ENCODE data around the gene FSTL5.
"Not testable (repeated sequence)": the region's sequence is repeated elsewhere in the genome, so short reads cannot be mapped to it uniquely, and the experiment has no call there.

FSTL5 gene

DNA sequence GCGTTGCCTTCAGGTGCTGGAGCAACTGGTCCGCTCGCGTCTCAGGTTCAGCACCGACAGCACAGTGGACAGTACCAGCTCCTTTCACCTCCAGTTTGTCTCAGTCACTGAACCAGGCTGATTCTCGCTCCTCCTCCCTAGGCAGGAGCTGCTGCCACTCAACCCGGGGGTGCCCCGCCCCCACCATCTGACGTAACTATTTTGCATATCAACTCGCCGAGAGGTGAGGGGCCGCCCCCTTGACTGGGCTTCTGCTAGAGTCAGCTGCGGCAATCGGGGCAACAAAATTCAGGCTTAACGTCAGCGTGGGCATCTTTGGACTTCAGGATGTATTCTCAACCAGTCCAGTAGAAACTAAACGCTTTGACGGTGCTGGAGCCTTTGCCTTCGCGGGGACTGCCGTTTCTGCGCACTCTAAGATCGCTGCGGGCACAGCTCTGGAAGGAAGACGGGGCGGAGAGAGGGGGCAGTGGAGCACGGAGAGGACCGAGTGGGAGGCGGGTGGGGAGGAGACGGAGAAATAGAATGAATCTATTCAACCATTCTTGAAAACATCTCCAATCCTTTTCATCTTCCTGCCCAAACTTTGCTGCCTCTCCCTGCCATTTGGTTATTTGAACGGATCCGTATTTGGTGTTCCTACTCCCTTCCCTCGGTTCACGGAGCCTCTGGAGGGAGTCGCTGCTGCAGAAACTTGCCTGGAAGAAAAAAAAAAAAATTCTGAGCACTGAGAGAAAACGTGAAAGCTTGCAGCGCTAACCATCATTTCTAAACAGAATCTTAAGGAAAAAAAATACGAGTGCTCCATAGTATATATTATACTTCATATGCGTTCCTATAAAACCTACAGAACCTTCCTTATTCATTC, at the start of gene FSTL5:
Gene FSTL5, minus strand, starts transcription at position 109 of the 868 bp plus-strand sequence. CDS start 52,604 bp downstream, outside the sequence.
- FAIRE-seq, result no peak

DNA sequence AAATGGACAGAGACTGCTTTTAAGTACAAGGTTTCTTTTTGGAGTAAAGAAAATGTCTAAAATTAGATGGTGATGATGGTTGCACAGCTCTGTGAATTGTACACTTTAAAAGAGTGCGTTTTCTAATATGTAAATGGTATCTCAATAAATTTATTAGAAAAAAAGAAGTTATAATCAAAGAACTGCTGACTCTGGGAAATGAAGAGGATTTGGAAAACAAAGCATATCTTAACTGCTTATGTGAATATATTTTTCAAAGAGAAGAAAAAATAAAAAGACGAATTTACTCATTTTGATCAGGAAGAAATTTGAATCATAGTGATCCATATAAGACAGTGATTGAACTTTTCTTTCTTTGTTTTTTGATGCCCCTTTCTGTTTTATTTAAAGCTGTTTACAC, 45.9 kb upstream of the FSTL5 start:
- no peak for FAIRE-seq

DNA sequence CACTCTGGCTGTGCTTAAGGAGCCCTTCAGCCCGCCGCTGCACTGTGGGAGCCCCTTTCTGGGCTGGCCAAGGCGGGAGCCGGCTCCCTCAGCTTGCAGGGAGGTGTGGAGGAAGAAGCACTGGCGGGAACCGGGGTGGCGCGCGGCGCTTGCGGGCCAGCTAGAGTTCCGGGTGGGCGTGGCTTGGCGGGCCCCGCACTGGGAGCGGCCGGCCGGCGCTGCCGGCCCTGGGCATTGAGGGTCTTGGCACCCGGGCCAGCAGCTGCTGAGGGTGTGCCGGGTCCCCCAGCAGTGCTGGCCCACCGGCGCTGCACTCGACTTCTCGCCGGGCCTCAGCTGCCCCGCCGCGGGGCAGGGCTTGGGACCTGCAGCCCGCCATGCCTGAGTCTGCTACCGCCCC, 39.7 kb upstream of the FSTL5 start:
- FAIRE-seq, result not testable (repeated sequence)

DNA sequence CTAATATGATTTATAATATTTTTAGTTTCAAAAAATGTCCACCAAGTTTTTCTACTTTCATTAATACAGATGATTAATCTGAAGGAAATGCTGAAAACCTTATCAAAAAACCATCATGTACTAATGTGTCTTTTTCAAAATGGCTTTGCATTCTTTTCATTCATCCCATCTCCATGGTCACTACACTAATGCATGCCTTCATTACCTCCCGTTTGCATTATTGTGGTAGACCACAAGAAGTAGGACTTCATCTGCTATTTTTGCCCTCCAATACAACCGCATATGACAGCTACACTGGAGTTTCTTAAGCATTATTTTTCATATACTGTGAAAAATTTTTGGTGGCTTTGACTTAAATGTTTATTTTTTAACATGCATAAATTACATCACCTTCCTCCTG, 37.9 kb upstream of the FSTL5 start:
- no peak for FAIRE-seq

DNA sequence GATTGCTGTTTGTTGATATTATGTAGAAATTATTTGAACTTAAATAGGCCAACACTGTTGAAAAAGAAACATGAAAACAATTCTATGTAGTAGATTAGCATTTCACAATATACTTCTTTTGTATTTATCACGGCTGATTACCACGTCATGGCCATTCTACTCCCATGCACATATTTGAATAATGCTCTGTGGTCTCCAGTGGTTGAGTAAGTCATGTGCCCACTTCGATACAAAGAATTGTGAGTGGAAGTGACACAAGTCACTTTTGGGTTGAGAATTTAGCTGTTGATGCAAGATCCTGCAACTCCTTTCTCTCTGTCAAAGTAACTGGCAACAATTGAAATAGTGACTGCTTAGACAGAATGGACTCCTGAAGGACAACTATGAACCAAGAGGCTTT, 6.7 kb upstream of the FSTL5 start:
- FAIRE-seq, result no peak

DNA sequence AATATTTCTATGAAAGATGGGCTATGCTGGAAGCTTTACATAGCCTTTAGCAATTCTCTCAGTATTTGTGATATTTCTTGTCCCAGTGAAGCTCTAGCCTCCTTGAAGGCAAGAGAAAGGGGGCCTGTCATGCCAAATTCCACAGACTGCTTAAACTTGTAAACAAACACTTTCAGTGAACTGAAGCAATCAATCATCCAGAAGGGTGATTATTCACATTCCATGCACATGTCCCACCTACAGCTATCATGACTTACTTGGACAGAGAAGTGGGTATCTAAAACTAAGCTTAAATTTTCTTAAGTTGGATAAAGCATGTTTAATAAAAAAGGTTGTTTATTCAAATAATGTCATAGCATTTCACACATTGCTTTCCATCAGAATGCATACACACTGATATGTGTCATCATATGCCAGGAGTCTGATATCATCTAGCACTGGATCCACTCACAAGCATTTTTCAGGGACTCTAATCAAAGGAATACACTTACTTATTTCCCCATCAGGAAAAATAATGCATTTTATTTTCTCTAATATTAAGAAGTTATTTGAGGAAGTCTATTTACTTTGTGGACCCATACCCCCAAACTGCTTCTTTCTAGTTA, 1.2 kb upstream of the FSTL5 start:
- FAIRE-seq, result no peak

DNA sequence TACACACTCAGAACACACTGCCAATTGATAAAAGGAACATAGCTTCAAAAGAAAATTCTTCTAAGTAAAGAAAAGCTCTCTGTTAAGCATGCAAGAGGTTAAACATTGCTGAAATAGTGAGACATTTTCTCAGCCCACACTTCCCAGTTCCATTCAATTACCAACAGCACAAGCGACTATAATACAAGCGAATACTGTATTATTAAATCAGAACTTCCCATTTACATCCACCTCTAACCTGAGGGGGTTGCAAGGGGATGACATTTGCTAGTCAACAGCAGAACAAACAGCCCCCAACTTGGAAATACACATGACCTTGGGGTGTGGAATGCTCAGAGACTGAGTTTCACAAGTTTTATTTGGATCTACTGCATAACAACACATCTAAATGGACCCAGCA, 1.1 kb downstream of the FSTL5 start:
- FAIRE-seq, result no peak

DNA sequence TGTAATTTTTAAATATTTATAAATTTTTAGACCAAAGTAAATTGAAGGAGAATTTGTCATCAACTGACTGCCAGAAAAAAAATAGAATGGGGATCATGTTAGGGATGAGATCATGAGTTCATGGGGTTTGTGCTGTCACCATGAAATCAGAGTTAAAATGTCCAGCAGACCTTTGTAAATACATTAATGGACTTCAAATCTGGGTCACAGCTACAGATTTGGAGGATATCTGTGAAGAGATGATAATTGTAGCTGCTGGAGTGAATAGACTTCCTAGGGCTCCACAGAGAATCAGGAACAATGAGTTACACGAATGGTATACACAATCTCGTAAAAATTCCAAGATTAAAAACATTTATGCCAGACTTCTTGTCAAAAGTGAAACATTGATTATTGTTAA, 6.6 kb downstream of the FSTL5 start:
- peak; percentile 90 for FAIRE-seq

DNA sequence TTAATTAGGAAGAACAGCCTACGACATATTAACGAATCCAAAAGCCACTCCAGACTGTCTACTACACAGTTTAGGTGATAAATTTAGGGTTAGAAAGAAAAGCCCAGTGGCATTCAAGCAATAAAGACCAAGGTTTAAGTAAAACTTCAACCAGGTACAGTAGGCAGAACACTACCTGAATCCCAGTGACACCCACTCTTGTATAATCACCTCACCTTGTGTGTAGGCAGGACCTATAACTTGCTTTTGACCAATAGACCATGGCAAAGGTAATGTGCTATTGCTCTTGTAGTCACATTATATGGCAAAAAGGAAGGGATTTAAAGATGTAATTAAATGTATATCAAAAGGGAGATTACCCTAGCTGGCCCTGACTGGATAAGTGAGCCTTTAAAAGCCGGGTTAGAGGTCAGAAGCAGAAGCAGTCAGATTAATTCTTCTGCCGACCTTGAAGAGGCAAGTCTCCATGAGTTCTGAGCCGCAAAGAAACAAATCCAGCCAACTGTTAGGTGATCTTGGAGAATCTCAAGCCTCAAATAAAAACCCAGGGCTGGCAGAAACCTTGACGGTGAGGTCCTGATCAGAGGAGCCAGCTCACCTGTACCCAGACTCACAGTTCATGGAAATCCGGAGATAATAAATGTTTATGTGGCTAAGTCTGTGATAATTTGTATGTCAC, 8.8 kb downstream of the FSTL5 start:
- FAIRE-seq, result no peak

DNA sequence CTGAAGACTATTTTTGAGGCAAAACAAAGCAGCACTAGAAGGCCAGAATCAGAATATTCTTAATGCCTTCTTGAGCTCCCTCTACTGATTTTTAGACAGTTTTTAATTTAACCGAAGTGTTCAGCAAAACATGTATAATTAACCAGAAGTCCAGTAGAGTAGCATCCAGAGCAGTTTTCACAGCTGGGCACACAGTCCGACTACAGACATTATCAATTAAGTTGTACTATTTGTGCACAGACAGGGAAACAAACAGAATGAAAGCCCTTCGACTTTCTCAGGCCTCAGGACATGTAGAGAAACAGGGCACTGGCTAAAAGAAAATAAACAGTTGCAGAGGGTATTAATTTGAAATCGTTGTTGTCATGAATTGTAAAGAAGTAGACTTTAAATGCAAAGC, 11.9 kb downstream of the FSTL5 start:
- no peak for FAIRE-seq

DNA sequence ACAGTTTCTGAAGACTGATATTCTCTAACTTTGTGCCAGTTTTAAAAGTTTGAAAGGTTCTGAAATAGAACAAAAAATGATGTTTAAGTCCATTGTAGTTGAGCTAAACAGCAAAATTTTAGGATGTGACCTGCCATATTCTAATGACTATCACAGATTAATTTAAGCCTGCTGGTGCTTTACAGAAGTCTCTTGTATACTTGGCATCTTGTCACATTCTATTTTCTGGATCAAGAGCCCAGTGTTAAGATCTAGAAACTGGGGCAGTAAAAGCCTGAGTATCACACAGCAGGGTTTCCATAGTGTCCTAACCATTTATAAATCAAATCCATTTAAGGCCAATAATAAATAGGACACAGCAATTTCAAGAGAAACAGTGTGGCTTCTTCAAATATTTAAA, 12.4 kb downstream of the FSTL5 start:
- no peak for FAIRE-seq

DNA sequence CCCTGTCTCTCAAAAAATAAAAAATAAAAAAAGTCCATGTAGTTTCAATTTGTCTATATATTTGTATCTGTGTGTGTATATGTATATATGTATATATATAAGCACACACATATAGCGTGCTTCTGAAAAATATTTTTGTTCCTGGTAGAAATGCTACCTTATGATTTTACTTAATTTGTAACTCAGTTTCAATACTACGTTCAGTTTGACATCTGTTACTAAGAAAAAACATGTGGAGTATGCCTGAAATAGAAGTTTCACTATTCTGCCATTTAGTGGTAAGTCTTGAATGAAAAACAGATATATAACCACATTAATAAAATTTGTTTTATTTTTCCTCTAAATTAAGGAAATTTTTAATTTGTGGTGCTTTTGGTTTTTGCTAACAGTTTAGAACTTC, 14.2 kb downstream of the FSTL5 start:
- no peak for FAIRE-seq

DNA sequence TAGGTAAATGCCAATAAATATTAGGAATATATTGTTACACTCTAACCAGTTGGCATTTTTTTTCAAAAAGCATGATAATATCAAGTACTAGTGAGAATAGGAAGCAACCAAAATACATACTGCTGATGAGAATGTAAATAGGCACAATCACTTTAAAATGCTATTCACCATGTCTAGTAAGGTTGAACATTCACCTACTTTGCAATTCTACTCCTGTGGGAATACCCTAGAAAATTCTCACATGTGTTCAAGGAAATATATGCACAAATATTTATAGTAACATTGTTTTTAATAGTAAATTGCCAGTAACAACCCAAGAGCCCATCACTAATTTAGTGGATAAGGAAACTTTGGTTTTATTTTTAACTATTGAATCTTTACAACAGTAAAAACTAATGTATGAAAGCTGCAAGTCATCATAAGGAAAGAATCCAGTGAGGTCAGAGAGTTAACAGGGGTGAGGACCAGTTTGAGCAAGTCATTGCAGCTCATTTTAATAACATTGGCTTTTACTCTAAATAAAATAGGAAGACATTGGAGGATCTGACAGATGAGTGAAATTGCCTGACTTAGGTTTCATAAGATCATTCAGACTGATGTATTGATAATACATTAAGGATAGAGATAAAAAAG, 23.6 kb downstream of the FSTL5 start:
- FAIRE-seq, result no peak

DNA sequence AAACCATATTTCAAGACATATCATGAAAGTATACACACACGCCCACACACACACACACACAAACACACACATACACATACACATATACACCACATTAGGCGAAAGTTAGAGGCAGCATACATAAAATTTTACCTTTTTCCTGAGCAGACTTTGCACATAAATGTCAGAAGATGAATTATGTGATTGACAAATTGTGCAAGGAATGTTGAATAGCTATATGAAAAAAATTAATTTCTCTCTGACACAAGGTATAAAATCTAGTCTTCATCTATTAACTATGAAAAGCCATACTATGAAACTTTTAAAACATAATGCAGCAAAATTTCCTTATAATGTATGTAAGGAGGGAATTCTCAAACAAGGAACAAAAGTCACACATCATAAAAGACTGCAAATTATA, 24.4 kb downstream of the FSTL5 start:
- FAIRE-seq, result no peak

DNA sequence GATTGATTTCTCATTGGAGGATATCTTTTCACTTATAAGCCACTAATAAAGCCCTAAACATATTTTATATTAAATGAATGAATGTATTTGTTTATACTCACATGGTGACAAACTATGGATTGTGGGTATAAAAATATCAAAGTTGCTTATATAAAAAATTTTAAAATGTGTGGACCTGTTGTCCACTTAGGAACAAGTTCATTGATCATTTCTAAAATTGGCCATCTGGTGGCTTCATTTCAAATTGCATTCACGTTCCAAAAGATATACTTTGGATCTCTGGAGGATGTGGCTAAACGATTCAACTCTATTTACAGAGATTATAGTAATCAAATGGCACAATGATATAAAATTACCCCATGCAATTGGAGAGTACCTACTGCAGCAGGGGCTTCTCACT, 32.5 kb downstream of the FSTL5 start:
- FAIRE-seq, result no peak

DNA sequence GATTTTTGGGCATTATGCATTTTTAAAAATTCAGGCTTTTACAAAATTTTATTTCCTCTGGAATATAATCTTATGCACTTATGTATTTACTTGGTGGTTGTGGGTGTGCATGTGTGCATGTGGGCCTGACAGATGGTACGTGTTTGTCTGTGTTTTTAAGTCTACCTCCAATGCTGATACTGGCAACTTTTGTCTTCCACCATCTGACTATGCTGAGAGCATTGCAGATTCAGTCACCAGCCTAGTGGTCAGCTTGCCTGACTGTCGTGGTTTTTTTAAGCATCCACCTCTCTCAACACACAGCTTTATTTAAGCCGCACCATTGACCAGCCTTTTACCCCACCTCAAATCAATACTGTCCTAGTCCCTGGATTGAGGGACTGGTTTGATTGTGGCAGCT, 37.1 kb downstream of the FSTL5 start:
- FAIRE-seq, result no peak

DNA sequence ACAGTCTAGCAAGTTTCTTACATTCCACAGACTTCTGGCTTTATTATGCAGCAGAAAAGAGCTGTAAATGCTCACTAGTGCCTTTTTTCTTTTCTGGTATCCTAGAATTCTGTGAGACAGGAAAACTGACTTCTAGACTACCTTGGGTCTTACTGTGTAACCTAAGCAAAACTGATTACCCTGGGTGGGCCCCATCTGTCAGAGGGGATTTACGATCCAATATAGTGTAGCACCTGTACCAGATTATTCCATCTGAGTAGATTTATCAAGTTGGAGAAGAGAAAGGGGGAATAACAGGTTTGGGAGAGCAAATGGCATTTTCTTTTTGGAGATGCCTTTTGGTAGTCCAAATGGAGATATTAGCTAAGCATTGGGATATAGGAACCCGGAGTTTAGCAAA, 46.7 kb downstream of the FSTL5 start:
- FAIRE-seq, result no peak

DNA sequence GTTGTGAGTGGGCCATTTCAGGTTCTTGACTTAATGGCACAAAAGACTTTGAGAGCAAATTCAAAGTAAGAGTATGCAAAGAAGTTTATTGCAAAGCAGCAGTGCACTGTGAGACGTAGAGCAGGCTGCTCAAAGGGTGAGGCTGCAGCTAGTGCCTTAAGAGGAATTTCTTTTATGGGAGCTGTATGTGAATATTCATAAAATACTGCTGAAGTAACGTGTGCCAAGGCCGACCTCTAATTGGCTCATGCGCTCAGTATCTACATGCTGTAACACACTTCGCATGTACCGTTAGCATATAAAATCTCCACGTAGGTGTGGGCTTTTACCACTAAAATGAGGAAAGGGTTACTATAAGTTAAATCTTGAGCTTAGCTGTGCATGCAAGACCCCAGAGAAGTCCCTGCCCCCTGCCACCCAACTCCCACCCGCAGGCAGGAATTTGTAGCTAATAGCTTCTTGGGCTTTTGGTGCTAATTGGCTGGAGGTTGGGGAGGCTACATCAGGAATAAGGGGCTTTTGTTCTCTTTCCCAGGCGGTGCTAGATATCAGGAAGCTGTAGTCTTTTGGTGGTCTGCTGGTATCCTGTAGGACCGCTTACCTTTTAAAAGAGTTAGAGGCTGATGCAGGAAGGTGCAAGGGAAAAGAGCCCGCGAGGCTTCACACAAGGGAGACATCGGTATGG, 47.6 kb downstream of the FSTL5 start:
- no peak for FAIRE-seq

DNA sequence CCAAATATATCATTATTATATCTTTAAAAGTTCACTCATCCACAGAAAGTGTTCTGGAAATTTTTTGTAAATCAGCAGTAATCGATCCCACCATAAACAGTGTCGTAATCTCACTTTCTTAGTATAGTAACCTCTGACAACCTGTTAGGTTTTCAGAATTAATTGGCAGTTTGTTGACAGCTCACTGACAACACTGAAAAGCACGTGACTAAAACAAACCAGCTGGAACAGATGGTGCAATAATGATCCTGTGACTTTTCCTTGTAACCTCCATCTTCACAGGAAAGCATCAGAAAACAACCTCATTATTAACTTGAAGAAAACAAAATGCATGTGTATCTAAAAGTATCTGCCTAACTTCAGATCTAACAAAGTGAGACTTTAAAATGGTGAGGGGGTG, 48.5 kb downstream of the FSTL5 start:
- FAIRE-seq, result no peak

DNA sequence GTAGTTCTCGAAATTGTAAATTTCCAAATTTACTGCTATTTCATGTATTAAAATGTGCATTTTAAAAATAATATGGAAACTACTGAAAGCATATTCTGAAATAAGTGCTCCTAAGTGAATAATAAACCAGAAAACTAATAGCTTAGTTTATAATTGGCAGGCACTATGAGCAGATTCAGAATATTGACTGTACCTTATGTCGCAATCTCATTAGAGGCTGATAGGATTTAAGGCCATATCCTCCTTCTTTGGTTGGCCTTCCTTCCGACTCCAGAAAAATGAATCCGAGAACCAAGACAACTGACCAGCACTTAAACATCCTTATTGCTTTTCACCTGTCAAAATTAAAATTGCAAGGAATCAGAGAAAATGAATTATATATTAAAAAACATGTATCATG, 52.7 kb downstream of the FSTL5 start:
- FAIRE-seq, result no peak

DNA sequence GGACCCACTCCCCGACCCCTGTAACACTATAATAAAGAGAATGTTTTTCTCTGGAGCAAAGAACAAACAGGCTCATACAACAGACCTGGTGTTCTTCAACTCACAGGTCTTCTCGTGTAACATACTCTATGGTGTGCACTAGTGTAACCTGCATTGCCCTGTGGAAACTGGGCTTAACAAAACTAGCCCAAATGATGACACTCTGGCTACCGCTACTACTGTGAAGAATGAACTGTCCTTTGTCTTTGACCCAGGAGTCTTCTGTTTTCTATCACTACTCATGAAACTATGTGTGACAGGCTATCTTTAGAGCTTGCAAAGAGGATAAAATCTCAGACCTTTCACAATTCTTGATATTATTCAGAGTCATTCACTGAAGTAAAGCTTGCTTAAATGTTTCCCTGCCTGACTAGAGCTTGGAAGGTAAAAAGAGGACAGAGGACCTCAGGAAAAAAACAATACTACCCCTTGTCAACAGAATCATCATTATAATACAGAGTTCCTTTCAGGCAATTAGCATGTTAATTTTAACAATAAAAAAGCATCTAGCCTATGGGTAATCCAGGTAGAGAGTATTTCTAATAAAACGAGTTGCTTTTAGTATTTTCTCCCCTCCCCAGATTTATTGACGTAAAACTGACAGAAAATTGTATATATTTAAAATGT, 59.2 kb downstream of the FSTL5 start:
- FAIRE-seq, result no peak

DNA sequence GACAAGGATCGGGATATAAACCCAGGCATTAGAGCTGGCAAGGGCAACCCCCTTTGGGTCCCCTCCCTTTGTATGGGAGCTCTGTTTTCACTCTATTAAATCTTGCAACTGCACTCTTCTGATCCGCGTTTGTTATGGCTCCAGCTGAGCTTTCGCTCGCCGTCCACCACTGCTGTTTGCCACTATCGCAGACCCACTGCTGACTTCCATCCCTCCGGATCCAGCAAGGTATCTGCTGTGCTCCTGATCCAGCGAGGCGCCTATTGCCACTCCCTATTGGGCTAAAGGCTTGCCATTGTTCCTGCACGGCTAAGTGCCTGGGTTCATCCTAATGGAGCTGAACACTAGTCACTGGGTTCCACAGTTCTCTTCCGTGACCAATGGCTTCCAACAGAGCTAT, 59.9 kb downstream of the FSTL5 start:
- FAIRE-seq, result not testable (repeated sequence)

Measured in islet of Langerhans (tissue), 1 donor.